Measurements from ENCODE around the gene PER3.
A peak's percentile ranks its signal among the peaks of the same experiment; 100 is the strongest.

Gene PER3

GRCh38 chr1:7824701-7825100 is 40.6 kb downstream of the PER3 start:
- Histone ChIP-seq H3K9me3 (ENCODE audit: control insufficient read depth, insufficient read depth, low read depth, low read length) (no peaks in the 10 kb centered on the region), H3K4me3 (ENCODE audit: low read depth, low read length) (no peak overlapping the region), H3K4me1 (ENCODE audit: control insufficient read depth, insufficient read depth, low read length) (no peaks in the 10 kb centered on the region), H3K27ac (ENCODE audit: extremely low read depth, low read depth, low read length) (no peak overlapping the region), H3K36me3 (ENCODE audit: control insufficient read depth in 2 of 2, insufficient read depth in 1 of 2, low read length in 2 of 2) (peaks cover 0 to 11% of the 10 kb centered on the region in 2 experiments; a peak in 1 of 3 replicates)
- ChIA-PET POLR2A (no interaction called here), CTCF (interaction anchor here (1.6 kb wide), 1 partner anchor 13 kb away, joined by 3 read pairs; no protein-coding TSS in a partner anchor)
- TF ChIP-seq ZNF548 (tag by site-specific recombination; IDR thresholded peaks at IDR 0.05) (no peak), ZNF148 (tag by site-specific recombination; IDR thresholded peaks at IDR 0.05; ENCODE audit: borderline replicate concordance) (no peak), ZBTB49 (tag by site-specific recombination; IDR thresholded peaks at IDR 0.05; ENCODE audit: low read depth) (no peak), ZNF280C (tag by site-specific recombination; IDR thresholded peaks at IDR 0.05) (no peak), ZNF23 (tag by site-specific recombination; IDR thresholded peaks at IDR 0.05; ENCODE audit: borderline replicate concordance) (no peak)

GRCh38 chr1:7826363-7826762 is 42.3 kb downstream of the PER3 start:
- Histone ChIP-seq H3K4me3 (ENCODE audit: low read depth, low read length) (no peak overlapping the region), H3K27ac (ENCODE audit: extremely low read depth, low read depth, low read length) (no peak overlapping the region), H3K36me3 (ENCODE audit: control insufficient read depth in 2 of 2, insufficient read depth in 1 of 2, low read length in 2 of 2) (peaks cover 0 to 14% of the 10 kb centered on the region in 2 experiments; a peak in 1 of 3 replicates), H3K9me3 (ENCODE audit: control insufficient read depth, insufficient read depth, low read depth, low read length) (no peaks in the 10 kb centered on the region), H3K4me1 (ENCODE audit: control insufficient read depth, insufficient read depth, low read length) (no peaks in the 10 kb centered on the region)
- POLR2A ChIA-PET = no interaction called here
- no peak for TF ChIP-seq ZNF596 (tag by site-specific recombination; IDR thresholded peaks at IDR 0.05)
- CTCF ChIA-PET = interaction anchor here (0.6 kb wide), 1 partner anchor 79 kb away, joined by 5 read pairs; no protein-coding TSS in a partner anchor

- CTCF ChIA-PET = interaction anchor here (0.6 kb wide), 2 partner anchors 20 to 80 kb away, joined by 3 to 5 read pairs; no protein-coding TSS in a partner anchor
Measured at GRCh38 chr1:7827126-7827955, 43.2 kb downstream of the PER3 start.

More at GRCh38 chr1:7827126-7827955, 43.2 kb downstream of the PER3 start:
- POLR2A ChIA-PET = no interaction called here
- Histone ChIP-seq H3K27ac (ENCODE audit: extremely low read depth, low read depth, low read length) (no peak overlapping the region), H3K36me3 (ENCODE audit: control insufficient read depth in 2 of 2, insufficient read depth in 1 of 2, low read length in 2 of 2) (peaks cover 0 to 14% of the 10 kb centered on the region in 2 experiments; a peak in 1 of 3 replicates), H3K9me3 (ENCODE audit: control insufficient read depth, insufficient read depth, low read depth, low read length) (no peaks in the 10 kb centered on the region), H3K4me1 (ENCODE audit: control insufficient read depth, insufficient read depth, low read length) (no peaks in the 10 kb centered on the region), H3K4me3 (ENCODE audit: low read depth, low read length) (no peak overlapping the region)
- TF ChIP-seq ZNF26 (tag by site-specific recombination; IDR thresholded peaks at IDR 0.05) (0 out of 2 replicates have a peak, but pooled peaks have one; percentile 11), ZBTB17 (tag by site-specific recombination; IDR thresholded peaks at IDR 0.05) (no peak)

All from HEK293 (cell line).